ENCODE data around the gene NR6A1.

DNA sequence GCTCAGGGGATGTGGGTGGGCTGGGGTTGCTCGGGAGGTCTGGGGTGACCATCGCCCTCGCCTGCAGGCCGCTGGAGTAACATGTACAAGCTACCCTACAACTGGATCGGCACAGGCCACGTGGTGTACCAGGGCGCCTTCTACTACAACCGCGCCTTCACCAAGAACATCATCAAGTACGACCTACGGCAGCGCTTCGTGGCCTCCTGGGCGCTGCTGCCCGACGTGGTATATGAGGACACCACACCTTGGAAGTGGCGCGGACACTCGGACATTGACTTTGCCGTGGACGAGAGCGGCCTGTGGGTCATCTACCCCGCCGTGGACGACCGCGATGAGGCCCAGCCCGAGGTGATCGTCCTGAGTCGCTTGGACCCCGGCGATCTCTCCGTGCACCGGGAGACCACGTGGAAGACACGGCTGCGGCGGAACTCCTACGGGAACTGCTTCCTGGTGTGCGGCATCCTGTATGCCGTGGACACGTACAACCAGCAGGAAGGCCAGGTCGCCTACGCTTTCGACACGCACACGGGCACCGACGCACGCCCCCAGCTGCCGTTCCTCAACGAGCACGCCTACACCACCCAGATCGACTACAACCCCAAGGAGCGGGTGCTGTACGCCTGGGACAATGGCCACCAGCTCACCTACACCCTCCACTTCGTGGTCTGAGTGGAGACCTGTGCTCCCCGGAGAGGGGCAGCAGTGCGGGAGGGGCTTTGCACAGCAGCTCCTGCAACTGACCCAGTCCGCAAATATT, 38.8 kb upstream of the NR6A1 start:
- TF ChIP-seq CTCF (IDR thresholded peaks at IDR 0.05) (no peak), EP300 (IDR thresholded peaks at IDR 0.05) (no peak), POLR2AphosphoS5 (IDR thresholded peaks at IDR 0.05) (no peak)
